SHP77 treated with DMSO at 0.1 percent for 48 hours (cell line): Measurements from ENCODE around the gene NDP.

Source experiments
- DNase-seq: peaks from one replicate; lab custom pipeline; 2025; lab: John Stamatoyannopoulos, UW

The NDP gene

GRCh38 chrX:43973249-43974099 lies at the start of gene NDP:
Gene NDP, minus strand, starts transcription at chrX:43973390. Its CDS starts 14,745 bp downstream, at chrX:43958645.
- no peak for DNase-seq

- no peak for DNase-seq
Measured at GRCh38 chrX:44022964-44023363, 49.8 kb upstream of the NDP start.

GRCh38 chrX:44020693-44021092 lies 47.5 kb upstream of the NDP start:
- DNase-seq, result no peak

GRCh38 chrX:44019911-44020310 lies 46.7 kb upstream of the NDP start:
- DNase-seq, result no peak

GRCh38 chrX:44017676-44018075 lies 44.5 kb upstream of the NDP start:
- DNase-seq, result no peak

- no peak for DNase-seq
Measured at GRCh38 chrX:44016906-44017305, 43.7 kb upstream of the NDP start.

- no peak for DNase-seq
Measured at GRCh38 chrX:44012484-44013096, 39.4 kb upstream of the NDP start.

- DNase-seq, result no peak
Measured at GRCh38 chrX:44011506-44011905, 38.3 kb upstream of the NDP start.

- no peak for DNase-seq
Measured at GRCh38 chrX:44010626-44011025, 37.4 kb upstream of the NDP start.

- DNase-seq, result no peak
Measured at GRCh38 chrX:44006081-44006480, 32.9 kb upstream of the NDP start.

- no peak for DNase-seq
Measured at GRCh38 chrX:44003975-44004374, 30.8 kb upstream of the NDP start.

- no peak for DNase-seq
Measured at GRCh38 chrX:44002567-44002966, 29.4 kb upstream of the NDP start.

- no peak for DNase-seq
Measured at GRCh38 chrX:43998374-43998773, 25.2 kb upstream of the NDP start.

GRCh38 chrX:43996491-43996890 lies 23.3 kb upstream of the NDP start:
- no peak for DNase-seq

- DNase-seq, result no peak
Measured at GRCh38 chrX:43986083-43986482, 12.9 kb upstream of the NDP start.

- no peak for DNase-seq
Measured at GRCh38 chrX:43985511-43985910, 12.3 kb upstream of the NDP start.

GRCh38 chrX:43978226-43978625 lies 5.0 kb upstream of the NDP start:
- no peak for DNase-seq

- DNase-seq, result no peak
Measured at GRCh38 chrX:43976205-43976604, 3.0 kb upstream of the NDP start.

GRCh38 chrX:43975796-43976195 lies 2.6 kb upstream of the NDP start:
- DNase-seq, result no peak

- DNase-seq, result no peak
Measured at GRCh38 chrX:43974741-43975465, 1.7 kb upstream of the NDP start.

- DNase-seq, result no peak
Measured at GRCh38 chrX:43974100-43974475, 898 bp upstream of the NDP start.

GRCh38 chrX:43971966-43972961 lies 926 bp downstream of the NDP start:
- no peak for DNase-seq
